MM.1S (cell line): ENCODE data around the gene PTPRD.

Experiments
- DNase-seq: peaks from one replicate; pipeline ENCODE4 v3.0.0-alpha.2; 2015
- H2AFZ ChIP-seq: fragments of 300-600 bp; sonication (generic); 2 replicates; pipeline ENCODE4 v1.6.0; 2016; ENCODE audit warnings: antibody characterized with exemption, low read length
- H3F3A ChIP-seq: fragments of 300-600 bp; sonication (generic); 2 replicates; pipeline ENCODE4 v1.6.1; 2016; ENCODE audit warnings: mild to moderate bottlenecking, antibody characterized with exemption, low read length, moderate library complexity, mixed read lengths; ENCODE audit not compliant: insufficient read depth
- H3K27ac ChIP-seq: fragments of 300-600 bp; sonication (generic); 2 replicates; pipeline ENCODE4 v1.5.1; 2016; ENCODE audit warnings: mild to moderate bottlenecking, low read length
- H3K27me3 ChIP-seq: fragments of 300-600 bp; sonication (generic); replicated peaks from 2 replicates; pipeline ENCODE4 v1.6.0; 2016; ENCODE audit warnings: low read length; ENCODE audit not compliant: insufficient read depth
- H3K36me3 ChIP-seq: fragments of 300-600 bp; sonication (generic); replicated peaks from 2 replicates; pipeline ENCODE4 v1.6.1; 2016; ENCODE audit warnings: mild to moderate bottlenecking, low read length, mixed read lengths; ENCODE audit not compliant: insufficient read depth
- H3K4me1 ChIP-seq: fragments of 300-600 bp; sonication (generic); 2 replicates; pipeline ENCODE4 v1.6.1; 2016; ENCODE audit warnings: low read length, mixed read lengths
- H3K4me2 ChIP-seq: fragments of 300-600 bp; sonication (generic); 2 replicates; pipeline ENCODE4 v1.6.0; 2016; ENCODE audit warnings: low read depth, low read length
- H3K4me3 ChIP-seq: fragments of 300-600 bp; sonication (generic); 2 replicates; pipeline ENCODE4 v1.5.1; 2016; ENCODE audit warnings: low read length, mixed read lengths
- H3K79me2 ChIP-seq: fragments of 300-600 bp; sonication (generic); 2 replicates; pipeline ENCODE4 v1.6.1; 2016; ENCODE audit warnings: mixed run types, low read length, mixed read lengths
- H3K9ac ChIP-seq: fragments of 300-600 bp; sonication (generic); 2 replicates; pipeline ENCODE4 v1.6.1; 2016; ENCODE audit warnings: low read length, mixed read lengths
- H3K9me2 ChIP-seq: fragments of 300-600 bp; sonication (generic); replicated peaks from 2 replicates; pipeline ENCODE4 v1.6.1; 2016; ENCODE audit warnings: mild to moderate bottlenecking, low read length, mixed read lengths; ENCODE audit not compliant: insufficient read depth
- H3K9me3 ChIP-seq: fragments of 300-600 bp; sonication (generic); replicated peaks from 2 replicates; pipeline ENCODE4 v1.6.1; 2016; ENCODE audit warnings: mild to moderate bottlenecking, low read length, mixed read lengths; ENCODE audit not compliant: insufficient read depth
- H4K20me1 ChIP-seq: fragments of 300-600 bp; sonication (generic); 2 replicates; pipeline ENCODE4 v1.6.1; 2016; ENCODE audit warnings: mild to moderate bottlenecking, low read length, moderate library complexity, mixed read lengths; ENCODE audit not compliant: insufficient read depth
- CTCF ChIP-seq: fragments of 300-600 bp; sonication (generic); IDR thresholded peaks from 2 replicates; pipeline ENCODE4 v1.5.1; 2016; ENCODE audit warnings: antibody characterized with exemption, low read length, mixed read lengths
- EZH2 ChIP-seq: fragments of 300-600 bp; sonication (generic); optimal IDR thresholded peaks from 2 replicates; pipeline ENCODE3; 2017; ENCODE audit warnings: low read depth, mild to moderate bottlenecking, antibody characterized with exemption, low read length, mixed read lengths
- EZH2phosphoT487 ChIP-seq: fragments of 300-600 bp; sonication (generic); IDR thresholded peaks from 2 replicates; pipeline ENCODE4 v1.6.1; 2018; ENCODE audit warnings: antibody characterized with exemption, low read length

PTPRD gene

GRCh38 chr9:8429768-8430167, 2183.0 kb downstream of the PTPRD start:
- no peak overlapping the region for H3K9ac ChIP-seq
- H3K79me2 ChIP-seq = no peaks in the 10 kb centered on the region
- no peak overlapping the region for H2AFZ ChIP-seq
- H3K27me3 ChIP-seq = no peaks in the 10 kb centered on the region
- H3K9me3 ChIP-seq = no peaks in the 10 kb centered on the region
- H3K4me3 ChIP-seq = no peak overlapping the region
- no peaks in the 10 kb centered on the region for H3K36me3 ChIP-seq
- TF ChIP-seq EZH2 (no peak), CTCF (no peak), EZH2phosphoT487 (no peak)
- H4K20me1 ChIP-seq = no peaks in the 10 kb centered on the region
- H3K27ac ChIP-seq = no peak overlapping the region
- 0 out of 2 replicates have a peak, but pooled peaks cover 8% of the 10 kb centered on the region for H3K4me1 ChIP-seq
- no peaks in the 10 kb centered on the region for H3K9me2 ChIP-seq
- H3K4me2 ChIP-seq = no peak overlapping the region
- DNase-seq = no peak
- no peaks in the 10 kb centered on the region for H3F3A ChIP-seq

- Histone ChIP-seq H3K4me1 (0 out of 2 replicates have a peak, but pooled peaks cover 8% of the 10 kb centered on the region), H3K79me2 (no peaks in the 10 kb centered on the region), H3F3A (no peaks in the 10 kb centered on the region), H3K9me2 (no peaks in the 10 kb centered on the region), H3K27me3 (no peaks in the 10 kb centered on the region), H4K20me1 (no peaks in the 10 kb centered on the region), H3K36me3 (no peaks in the 10 kb centered on the region), H2AFZ (no peak overlapping the region), H3K27ac (no peak overlapping the region), H3K9ac (no peak overlapping the region), H3K4me3 (no peak overlapping the region), H3K4me2 (no peak overlapping the region), H3K9me3 (no peaks in the 10 kb centered on the region)
- no peak for TF ChIP-seq CTCF
- no peak for TF ChIP-seq EZH2phosphoT487
- no peak for TF ChIP-seq EZH2
- peak; percentile 9 for DNase-seq
These were observed 2183.6 kb downstream of the PTPRD start for GRCh38 chr9:8429157-8429556.

GRCh38 chr9:8428389-8428788, 2184.4 kb downstream of the PTPRD start:
- H3K4me2 ChIP-seq = no peak overlapping the region
- no peak for TF ChIP-seq EZH2
- TF ChIP-seq CTCF = no peak
- no peak for TF ChIP-seq EZH2phosphoT487

More at GRCh38 chr9:8428389-8428788, 2184.4 kb downstream of the PTPRD start:
- no peaks in the 10 kb centered on the region for H3K9me3 ChIP-seq
- H3K79me2 ChIP-seq = no peaks in the 10 kb centered on the region
- no peaks in the 10 kb centered on the region for H3F3A ChIP-seq
- no peaks in the 10 kb centered on the region for H3K9me2 ChIP-seq
- no peak overlapping the region for H3K9ac ChIP-seq
- peak; percentile 9 for DNase-seq
- H2AFZ ChIP-seq = no peak overlapping the region
- no peaks in the 10 kb centered on the region for H3K27me3 ChIP-seq
- no peaks in the 10 kb centered on the region for H3K36me3 ChIP-seq
- no peak overlapping the region for H3K27ac ChIP-seq
- H3K4me3 ChIP-seq = no peak overlapping the region
- 0 out of 2 replicates have a peak, but pooled peaks cover 8% of the 10 kb centered on the region for H3K4me1 ChIP-seq
- no peaks in the 10 kb centered on the region for H4K20me1 ChIP-seq
